Measurements from ENCODE around the gene FANCG. TPM values are rescaled to one million over a fixed set of nuclear protein-coding genes. Genes with fewer than 3 reads are reported as not detected.

Gene FANCG
- total RNA-seq, 4 donors from 2014 or later = 11.6 to 23.4 (median 18.8) TPM

- Histone ChIP-seq H3K27ac (no peak overlapping the region), H3K9me3 (no peaks in the 10 kb centered on the region), H3K36me3 (peaks cover 47 to 65% (median 61%) of the 10 kb centered on the region in 3 donors), H3K4me1 (peaks cover 15 to 47% (median 33%) of the 10 kb centered on the region in 3 donors), H3K27me3 (no peaks in the 10 kb centered on the region), H3K4me3 (no peak overlapping the region)
- WGBS, 2 donors = 100% methylated on average over 1 of the region's 1 CpG
- no peak for DNase-seq
- no peak for TF ChIP-seq POLR2A (IDR thresholded peaks at IDR 0.05)
- no peak for TF ChIP-seq CTCF (IDR thresholded peaks at IDR 0.05)
- intact Hi-C loops (cut with DNase I) = no loop called here
These were observed 12.7 kb downstream of the FANCG start for GRCh38 chr9:35067056-35067455.

DNA sequence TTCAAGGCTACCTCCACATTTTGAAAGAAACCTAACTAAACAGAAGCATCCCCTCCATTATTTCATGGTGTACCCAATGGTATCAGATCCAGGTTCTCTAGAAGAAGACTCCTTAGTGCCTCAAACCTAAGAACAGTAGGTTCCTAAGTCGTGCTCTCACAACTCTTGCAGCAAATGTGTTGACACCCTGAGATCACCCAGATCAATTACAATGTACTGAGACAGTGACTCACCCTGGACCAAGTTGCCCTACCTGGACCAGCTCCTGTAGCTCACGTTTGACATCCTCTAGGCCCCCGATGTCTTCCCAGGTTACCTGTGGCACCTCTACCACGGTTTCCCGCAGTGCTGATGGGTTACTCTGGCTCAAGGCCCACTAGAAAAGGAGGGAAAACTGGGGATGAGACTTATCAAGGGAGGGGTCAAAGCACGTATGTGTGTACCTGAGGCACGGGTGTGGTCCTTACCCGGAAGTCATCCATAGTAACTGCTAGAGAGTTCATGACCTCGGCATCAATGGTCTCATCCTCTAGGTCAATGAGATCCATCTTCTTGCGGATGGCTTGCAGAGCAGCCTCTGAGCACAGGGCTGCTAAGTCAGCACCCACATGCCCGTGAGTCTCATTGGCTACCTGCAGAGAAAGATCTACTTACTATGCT is 19.1 kb downstream of the FANCG start:
- TF ChIP-seq CTCF (IDR thresholded peaks at IDR 0.05) (no peak), POLR2A (IDR thresholded peaks at IDR 0.05) (no peak)
- Histone ChIP-seq H3K36me3 (peaks cover 82 to 100% (median 98%) of the 10 kb centered on the region in 3 donors), H3K27me3 (no peaks in the 10 kb centered on the region), H3K4me1 (no peaks in the 10 kb centered on the region), H3K4me3 (no peak overlapping the region), H3K9me3 (no peaks in the 10 kb centered on the region), H3K27ac (no peak overlapping the region)
- no peak for DNase-seq
- 79 to 84% methylated on average over 5 of the region's 11 CpGs for WGBS, 2 donors
- intact Hi-C loops (cut with DNase I) = no loop called here

DNA sequence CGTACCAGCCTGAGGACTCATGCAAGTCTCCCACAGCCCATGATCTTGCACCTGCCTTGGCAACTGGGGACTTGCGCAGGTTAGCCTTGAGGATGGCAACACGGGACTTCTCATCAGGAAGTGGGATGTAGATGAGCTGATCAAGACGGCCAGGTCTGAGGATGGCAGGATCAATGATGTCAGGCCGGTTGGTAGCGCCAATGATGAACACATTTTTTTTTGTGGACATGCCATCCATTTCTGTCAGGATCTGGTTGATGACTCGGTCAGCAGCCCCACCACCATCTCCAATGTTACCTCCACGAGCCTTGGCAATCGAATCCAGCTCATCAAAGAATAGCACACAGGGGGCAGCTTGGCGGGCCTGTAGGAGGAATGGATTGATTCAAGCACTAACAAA is 20.3 kb downstream of the FANCG start:
- Histone ChIP-seq H3K36me3 (peaks cover 71 to 100% (median 90%) of the 10 kb centered on the region in 3 donors), H3K4me1 (no peaks in the 10 kb centered on the region), H3K4me3 (no peak overlapping the region), H3K9me3 (no peaks in the 10 kb centered on the region), H3K27ac (no peak overlapping the region), H3K27me3 (no peaks in the 10 kb centered on the region)
- no peak for DNase-seq
- intact Hi-C loops (cut with DNase I) = no loop called here
- WGBS, 2 donors = 87 to 95% methylated on average over 8 to 9 of the region's 10 CpGs
- TF ChIP-seq POLR2A (IDR thresholded peaks at IDR 0.05) (no peak), CTCF (IDR thresholded peaks at IDR 0.05) (no peak)

GRCh38 chr9:35057271-35057620 is 22.5 kb downstream of the FANCG start:
- Histone ChIP-seq H3K9me3 (no peaks in the 10 kb centered on the region), H3K4me1 (no peaks in the 10 kb centered on the region), H3K36me3 (peaks cover 53 to 100% (median 70%) of the 10 kb centered on the region in 3 donors), H3K27me3 (no peaks in the 10 kb centered on the region), H3K4me3 (no peak overlapping the region), H3K27ac (no peak overlapping the region)
- TF ChIP-seq POLR2A (IDR thresholded peaks at IDR 0.05) (no peak), CTCF (IDR thresholded peaks at IDR 0.05) (no peak)
- no peak for DNase-seq
- WGBS, 2 donors = 95 to 96% methylated on average over 5 to 8 of the region's 8 CpGs
- intact Hi-C loops (cut with DNase I) = no loop called here

GRCh38 chr9:35056571-35057270 is 23.0 kb downstream of the FANCG start:
- H3K4me3 ChIP-seq = no peak overlapping the region
- 88 to 89% methylated on average over 8 of the region's 9 CpGs for WGBS, 2 donors
- no peak overlapping the region for H3K27ac ChIP-seq
- no peaks in the 10 kb centered on the region for H3K27me3 ChIP-seq
- TF ChIP-seq POLR2A (IDR thresholded peaks at IDR 0.05) (no peak), CTCF (IDR thresholded peaks at IDR 0.05) (no peak)
- no peak for DNase-seq
- H3K9me3 ChIP-seq = no peaks in the 10 kb centered on the region
- no peaks in the 10 kb centered on the region for H3K4me1 ChIP-seq
- intact Hi-C loops (cut with DNase I) = no loop called here
- peaks cover 47 to 100% (median 70%) of the 10 kb centered on the region in 3 donors for H3K36me3 ChIP-seq

Data from esophagus squamous epithelium (tissue), 5 donors.